Measurements from ENCODE around the gene KNDC1.
"Not testable (repeated sequence)": the region's sequence is repeated elsewhere in the genome, so short reads cannot be mapped to it uniquely, and the experiment has no call there.

The KNDC1 gene

GRCh38 chr10:133221756-133222155 lies 61.7 kb downstream of the KNDC1 start:
- DNase-seq (ENCODE audit: low read depth): not testable (repeated sequence)

GRCh38 chr10:133224076-133224475 lies 64.1 kb downstream of the KNDC1 start:
- no peak for DNase-seq (ENCODE audit: low read depth)

- DNase-seq (ENCODE audit: low read depth): no peak
Observed at GRCh38 chr10:133224756-133225372, 64.8 kb downstream of the KNDC1 start.

GRCh38 chr10:133225707-133226191 lies 65.7 kb downstream of the KNDC1 start:
- DNase-seq (ENCODE audit: low read depth): no peak

GRCh38 chr10:133226251-133226808 lies 66.3 kb downstream of the KNDC1 start:
- DNase-seq (ENCODE audit: low read depth): no peak

- no peak for DNase-seq (ENCODE audit: low read depth)
Observed at GRCh38 chr10:133227256-133227655, 67.2 kb downstream of the KNDC1 start.

- no peak for DNase-seq (ENCODE audit: low read depth)
Observed at GRCh38 chr10:133229265-133230043, 69.4 kb downstream of the KNDC1 start.

GRCh38 chr10:133230044-133230361 lies 70.0 kb downstream of the KNDC1 start, which contains the start of gene UTF1:
Gene UTF1, plus strand, starts transcription at chr10:133230217. Its CDS starts 72 bp downstream, at chr10:133230289.
- DNase-seq (ENCODE audit: low read depth): no peak

GRCh38 chr10:133230387-133231195 lies 70.6 kb downstream of the KNDC1 start:
- peak; percentile 20 for DNase-seq (ENCODE audit: low read depth)

GRCh38 chr10:133231244-133231945 lies 71.4 kb downstream of the KNDC1 start:
- DNase-seq (ENCODE audit: low read depth): no peak

- no peak for DNase-seq (ENCODE audit: low read depth)
Observed at GRCh38 chr10:133231946-133232574, 72.0 kb downstream of the KNDC1 start.

- not testable (repeated sequence) for DNase-seq (ENCODE audit: low read depth)
Observed at GRCh38 chr10:133234796-133235195, 74.8 kb downstream of the KNDC1 start.

- DNase-seq (ENCODE audit: low read depth): no peak
Observed at GRCh38 chr10:133235265-133235855, 75.3 kb downstream of the KNDC1 start.

GRCh38 chr10:133235932-133236331 lies 75.9 kb downstream of the KNDC1 start:
- DNase-seq (ENCODE audit: low read depth): no peak

GRCh38 chr10:133236401-133237240 lies 76.6 kb downstream of the KNDC1 start:
- DNase-seq (ENCODE audit: low read depth): no peak

GRCh38 chr10:133237241-133237587 lies 77.2 kb downstream of the KNDC1 start:
- no peak for DNase-seq (ENCODE audit: low read depth)

GRCh38 chr10:133237588-133238465 lies 77.8 kb downstream of the KNDC1 start, which contains the start of gene VENTX:
Gene VENTX, plus strand, starts transcription at chr10:133237855. Its CDS starts 60 bp downstream, at chr10:133237915.
- no peak for DNase-seq (ENCODE audit: low read depth)

GRCh38 chr10:133238466-133238804 lies 78.4 kb downstream of the KNDC1 start:
- no peak for DNase-seq (ENCODE audit: low read depth)

- DNase-seq (ENCODE audit: low read depth): no peak
Observed at GRCh38 chr10:133239990-133240389, 80.0 kb downstream of the KNDC1 start.

Measured in activated T-cell treated with anti-CD3 and anti-CD28 coated beads for 48 hours (primary cell).